ENCODE measurements around the gene SLC23A2. TPM values are rescaled to one million over a fixed set of nuclear protein-coding genes. Genes with fewer than 3 reads are reported as not detected.

Gene SLC23A2
- total RNA-seq, 2 donors from 2014 or later: 21.0 to 39.1 TPM

DNA sequence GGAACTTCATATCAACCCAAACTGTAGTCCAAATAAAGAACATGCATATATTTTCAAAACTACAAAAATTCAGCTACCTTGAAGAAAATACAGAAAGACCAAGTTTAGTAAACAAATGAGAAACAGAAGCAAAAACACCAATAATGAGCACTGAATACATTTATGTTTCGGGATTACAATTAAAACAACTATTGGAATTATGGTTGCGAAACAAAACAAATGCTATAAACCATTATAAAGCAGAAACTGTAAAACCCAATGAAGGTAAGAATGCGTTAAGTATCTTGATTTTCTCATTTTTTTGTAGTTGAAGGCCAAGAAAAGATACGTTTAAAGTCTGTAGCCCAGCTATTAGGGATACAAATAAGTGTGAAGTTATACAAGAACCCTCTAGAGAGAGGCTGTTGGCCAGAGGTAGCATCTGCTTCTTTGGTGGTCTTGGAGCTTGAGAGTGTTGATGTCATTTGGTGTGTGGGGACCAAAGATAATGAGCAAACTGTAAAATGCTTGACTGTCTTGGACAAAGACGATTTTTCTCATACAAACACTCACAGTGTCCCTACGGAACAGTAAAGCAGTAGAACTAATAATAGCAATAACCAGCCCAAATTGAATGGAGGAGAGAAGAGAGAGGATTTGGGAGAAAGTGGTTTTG, 168.1 kb downstream of the SLC23A2 start:
- 59% methylated on average over 6 of the region's 6 CpGs for WGBS
- Histone ChIP-seq H3K4me1 (replicated peaks) (no peaks in the 10 kb centered on the region), H3K27me3 (replicated peaks; ENCODE audit: insufficient read depth) (no peaks in the 10 kb centered on the region), H3K27ac (no peak overlapping the region), H3K9me3 (no peaks in the 10 kb centered on the region), H3K36me3 (no peaks in the 10 kb centered on the region), H3K4me3 (no peak overlapping the region)
- TF ChIP-seq POLR2AphosphoS5 (IDR thresholded peaks at IDR 0.05): no peak
- TF ChIP-seq POLR2A (IDR thresholded peaks at IDR 0.05): no peak
- TF ChIP-seq CTCF (IDR thresholded peaks at IDR 0.05): no peak
- intact Hi-C loops (cut with DNase I): no loop called here
- no peak for DNase-seq (ENCODE audit: low spot score)

DNA sequence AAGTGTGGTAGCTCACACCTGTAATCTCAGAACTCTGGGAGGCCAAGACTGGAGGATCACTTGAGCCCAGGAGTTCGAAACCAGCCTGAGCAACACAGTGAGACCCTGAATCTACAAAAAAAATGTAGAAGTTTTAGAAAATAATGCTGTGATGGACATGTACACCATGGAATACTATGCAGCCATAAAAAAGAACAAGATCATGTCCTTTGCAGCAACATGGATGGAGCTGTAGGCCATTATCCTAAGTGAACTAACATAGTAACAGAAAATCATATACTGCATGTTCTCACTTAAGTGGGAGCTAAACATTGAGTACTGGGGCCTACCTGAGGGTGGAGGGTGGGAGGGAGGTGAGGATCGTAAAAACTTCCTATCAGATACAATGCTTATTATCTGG, 168.8 kb downstream of the SLC23A2 start:
- no peak for DNase-seq (ENCODE audit: low spot score)
- no peaks in the 10 kb centered on the region for H3K4me1 ChIP-seq (replicated peaks)
- intact Hi-C loops (cut with DNase I): no loop called here
- H3K4me3 ChIP-seq: no peak overlapping the region
- no peaks in the 10 kb centered on the region for H3K36me3 ChIP-seq
- TF ChIP-seq CTCF (IDR thresholded peaks at IDR 0.05): no peak
- TF ChIP-seq POLR2A (IDR thresholded peaks at IDR 0.05): no peak
- TF ChIP-seq POLR2AphosphoS5 (IDR thresholded peaks at IDR 0.05): no peak
- H3K27ac ChIP-seq: no peak overlapping the region
- no peaks in the 10 kb centered on the region for H3K27me3 ChIP-seq (replicated peaks; ENCODE audit: insufficient read depth)
- 93% methylated on average over 2 of the region's 2 CpGs for WGBS
- H3K9me3 ChIP-seq: no peaks in the 10 kb centered on the region

GRCh38 chr20:4830696-4831095, 170.6 kb downstream of the SLC23A2 start:
- intact Hi-C loops (cut with DNase I): no loop called here
- Histone ChIP-seq H3K4me3 (no peak overlapping the region), H3K27ac (no peak overlapping the region), H3K36me3 (no peaks in the 10 kb centered on the region), H3K9me3 (no peaks in the 10 kb centered on the region), H3K4me1 (replicated peaks) (no peaks in the 10 kb centered on the region), H3K27me3 (replicated peaks; ENCODE audit: insufficient read depth) (no peaks in the 10 kb centered on the region)
- WGBS: 25% methylated on average over 2 of the region's 2 CpGs
- no peak for TF ChIP-seq POLR2AphosphoS5 (IDR thresholded peaks at IDR 0.05)
- TF ChIP-seq POLR2A (IDR thresholded peaks at IDR 0.05): no peak
- no peak for TF ChIP-seq CTCF (IDR thresholded peaks at IDR 0.05)
- DNase-seq (ENCODE audit: low spot score): no peak

GRCh38 chr20:4830259-4830658, 171.1 kb downstream of the SLC23A2 start:
- WGBS: 59% methylated on average over 3 of the region's 3 CpGs
- H3K36me3 ChIP-seq: no peaks in the 10 kb centered on the region
- no peak for DNase-seq (ENCODE audit: low spot score)
- H3K4me1 ChIP-seq (replicated peaks): no peaks in the 10 kb centered on the region
- intact Hi-C loops (cut with DNase I): no loop called here
- H3K27me3 ChIP-seq (replicated peaks; ENCODE audit: insufficient read depth): no peaks in the 10 kb centered on the region
- H3K9me3 ChIP-seq: no peaks in the 10 kb centered on the region
- H3K27ac ChIP-seq: no peak overlapping the region
- no peak overlapping the region for H3K4me3 ChIP-seq
- TF ChIP-seq POLR2A (IDR thresholded peaks at IDR 0.05): no peak
- no peak for TF ChIP-seq POLR2AphosphoS5 (IDR thresholded peaks at IDR 0.05)
- TF ChIP-seq CTCF (IDR thresholded peaks at IDR 0.05): no peak

DNA sequence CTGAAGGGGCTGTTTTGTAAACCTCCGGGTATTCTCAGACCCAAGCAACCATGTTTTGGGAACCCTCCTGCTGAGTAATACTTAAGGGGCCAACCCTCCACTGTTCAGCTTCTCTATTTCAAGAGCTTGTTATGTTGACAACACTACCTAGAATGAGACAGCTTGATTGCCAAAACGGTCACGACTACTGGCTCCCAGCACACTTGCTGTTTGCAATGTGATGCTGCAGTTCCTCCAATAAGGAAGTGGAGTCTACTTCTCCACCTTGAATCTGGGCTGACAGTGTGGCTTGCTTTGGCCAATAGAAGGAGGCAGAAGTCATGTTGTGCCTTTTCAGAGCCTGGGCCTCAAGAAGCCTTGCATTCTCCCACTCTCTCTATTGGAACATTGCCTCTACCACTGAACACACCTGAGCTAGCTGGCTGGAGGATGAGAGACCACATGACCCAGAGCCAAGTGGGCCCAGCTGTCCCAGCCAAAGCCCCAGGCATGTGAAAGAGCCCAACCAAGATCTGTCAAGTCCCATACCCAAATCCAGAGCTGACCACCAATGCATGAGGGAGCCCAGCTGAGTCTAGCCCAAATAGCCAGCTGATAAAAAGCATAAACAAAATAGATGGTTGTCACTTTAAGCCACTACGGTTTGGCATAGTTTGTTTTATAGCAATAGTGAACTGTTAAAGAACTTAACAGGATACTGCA, 171.6 kb downstream of the SLC23A2 start:
- TF ChIP-seq CTCF (IDR thresholded peaks at IDR 0.05) (no peak), POLR2A (IDR thresholded peaks at IDR 0.05) (no peak), POLR2AphosphoS5 (IDR thresholded peaks at IDR 0.05) (no peak)
- Histone ChIP-seq H3K4me1 (replicated peaks) (no peaks in the 10 kb centered on the region), H3K9me3 (no peaks in the 10 kb centered on the region), H3K36me3 (no peaks in the 10 kb centered on the region), H3K4me3 (no peak overlapping the region), H3K27me3 (replicated peaks; ENCODE audit: insufficient read depth) (no peaks in the 10 kb centered on the region), H3K27ac (no peak overlapping the region)
- intact Hi-C loops (cut with DNase I): no loop called here
- WGBS: 59% methylated on average over 4 of the region's 4 CpGs
- no peak for DNase-seq (ENCODE audit: low spot score)

Data from prostate gland (tissue), 2 donors.